Neutrophil (primary cell): ENCODE results near the gene USP7.
A peak's percentile ranks its signal among the peaks of the same experiment; 100 is the strongest.

Experiments used
- H3K27ac ChIP-seq: fragments of 200-600 bp; sonication (generic); 2 replicates; pipeline ENCODE4 v1.5.1; 2016; ENCODE audit warnings: mild to moderate bottlenecking, moderate library complexity
- H3K27me3 ChIP-seq: fragments of 200-600 bp; sonication (generic); 2 replicates; pipeline ENCODE4 v1.6.0; 2016; ENCODE audit warnings: mild to moderate bottlenecking
- H3K36me3 ChIP-seq: fragments of 200-600 bp; sonication (generic); 2 replicates; pipeline ENCODE4 v1.5.1; 2017
- H3K4me1 ChIP-seq, 2 experiments: fragments of 200-600 bp in 1 of 2; sonication (generic) in 1 of 2; 1 replicate in 1 of 2; 2 replicates in 1 of 2; pipeline versions ENCODE4 v1.5.1 to v1.6.1; 2013 to 2016; ENCODE audit warnings: low read depth in 1 of 2, low read length in 1 of 2, mild to moderate bottlenecking in 1 of 2, moderate library complexity in 1 of 2; ENCODE audit not compliant: control insufficient read depth in 1 of 2, insufficient read depth in 1 of 2
- H3K4me3 ChIP-seq, 2 experiments: fragments of 200-600 bp in 1 of 2; sonication (generic) in 1 of 2; 1 replicate in 1 of 2; 2 replicates in 1 of 2; pipeline ENCODE4 v1.5.1; 2013 to 2016; ENCODE audit warnings: low read depth in 1 of 2, low read length in 1 of 2, mild to moderate bottlenecking in 1 of 2, moderate library complexity in 1 of 2
- H3K9me3 ChIP-seq: fragments of 200-600 bp; sonication (generic); 2 replicates; pipeline ENCODE4 v1.5.1; 2016
- TF ChIP-seq, protein P1 (sequence below): fragments of 200-600 bp; sonication (generic); IDR thresholded peaks from 2 replicates; pipeline ENCODE4 v1.5.1; 2016; ENCODE audit warnings: antibody characterized with exemption

The USP7 gene

DNA sequence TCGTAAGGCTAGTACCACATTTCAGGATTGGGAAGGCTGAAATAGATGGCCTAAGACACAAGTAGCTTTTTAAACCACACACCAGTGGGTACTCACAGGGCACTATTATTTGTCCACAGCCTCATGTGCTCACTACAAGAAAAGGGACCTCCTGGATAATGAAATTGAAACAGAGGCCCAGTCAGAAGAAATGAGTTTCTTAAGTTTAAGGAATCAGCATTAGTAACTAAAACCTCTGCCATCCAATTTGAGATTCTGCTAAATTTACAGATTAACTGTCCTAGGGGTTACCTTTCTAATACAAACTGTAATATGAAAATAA lies 3.0 kb downstream of the USP7 start:
- H3K27me3 ChIP-seq = no peaks in the 10 kb centered on the region
- H3K4me3 ChIP-seq = peak overlapping the region; percentile 30 to 39
- no peaks in the 10 kb centered on the region for H3K9me3 ChIP-seq
- no peaks in the 10 kb centered on the region for H3K36me3 ChIP-seq
- peaks cover 72 to 75% of the 10 kb centered on the region in 2 experiments for H3K4me1 ChIP-seq
- TF ChIP-seq, protein P1, sequence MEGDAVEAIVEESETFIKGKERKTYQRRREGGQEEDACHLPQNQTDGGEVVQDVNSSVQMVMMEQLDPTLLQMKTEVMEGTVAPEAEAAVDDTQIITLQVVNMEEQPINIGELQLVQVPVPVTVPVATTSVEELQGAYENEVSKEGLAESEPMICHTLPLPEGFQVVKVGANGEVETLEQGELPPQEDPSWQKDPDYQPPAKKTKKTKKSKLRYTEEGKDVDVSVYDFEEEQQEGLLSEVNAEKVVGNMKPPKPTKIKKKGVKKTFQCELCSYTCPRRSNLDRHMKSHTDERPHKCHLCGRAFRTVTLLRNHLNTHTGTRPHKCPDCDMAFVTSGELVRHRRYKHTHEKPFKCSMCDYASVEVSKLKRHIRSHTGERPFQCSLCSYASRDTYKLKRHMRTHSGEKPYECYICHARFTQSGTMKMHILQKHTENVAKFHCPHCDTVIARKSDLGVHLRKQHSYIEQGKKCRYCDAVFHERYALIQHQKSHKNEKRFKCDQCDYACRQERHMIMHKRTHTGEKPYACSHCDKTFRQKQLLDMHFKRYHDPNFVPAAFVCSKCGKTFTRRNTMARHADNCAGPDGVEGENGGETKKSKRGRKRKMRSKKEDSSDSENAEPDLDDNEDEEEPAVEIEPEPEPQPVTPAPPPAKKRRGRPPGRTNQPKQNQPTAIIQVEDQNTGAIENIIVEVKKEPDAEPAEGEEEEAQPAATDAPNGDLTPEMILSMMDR = no peak
- peak overlapping the region; percentile 79 for H3K27ac ChIP-seq

DNA sequence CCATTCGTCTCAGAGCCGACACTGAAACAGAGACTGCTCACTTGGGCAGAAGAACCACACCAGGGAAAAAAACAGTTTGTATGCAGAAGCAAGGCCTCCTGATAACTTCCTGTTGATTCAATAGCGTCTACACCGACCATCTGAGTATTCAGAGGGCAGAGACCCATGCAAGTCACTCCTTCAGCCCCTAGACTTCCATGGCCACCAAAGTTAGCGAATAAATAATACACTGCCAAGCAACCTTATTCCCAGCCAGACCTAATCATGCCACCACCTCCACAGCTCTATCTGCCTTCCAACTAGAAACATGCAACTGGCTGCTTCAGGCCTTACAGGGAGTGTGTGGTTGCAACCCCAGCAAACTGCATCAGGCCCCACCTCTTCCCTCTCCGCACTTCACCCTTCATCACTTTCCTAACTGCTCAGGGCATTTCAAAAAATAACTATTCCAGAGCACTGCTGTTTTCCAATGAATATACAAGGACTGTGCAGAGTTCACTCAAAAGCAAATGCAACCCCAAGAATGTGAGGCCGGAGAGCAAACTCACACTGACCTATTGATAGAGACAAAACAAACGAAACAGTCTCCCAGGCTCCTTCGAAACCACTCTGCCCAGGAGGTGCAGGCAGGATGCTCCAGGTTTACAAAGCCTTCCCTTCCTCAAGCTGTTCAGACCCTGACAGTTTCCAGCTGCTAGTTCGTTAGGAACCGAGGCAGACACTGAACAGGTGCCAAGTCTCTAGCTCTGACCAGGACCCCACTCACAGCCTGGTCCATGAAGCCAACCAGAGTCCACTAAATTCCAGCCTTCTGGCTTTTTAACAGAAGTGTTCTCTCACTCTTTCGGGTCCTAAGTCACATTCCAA lies 3.6 kb downstream of the USP7 start:
- Histone ChIP-seq H3K27ac (peak overlapping the region; percentile 79), H3K9me3 (no peaks in the 10 kb centered on the region), H3K27me3 (no peaks in the 10 kb centered on the region), H3K36me3 (no peaks in the 10 kb centered on the region), H3K4me3 (peak overlapping the region; percentile 30 to 39), H3K4me1 (peaks cover 76 to 80% of the 10 kb centered on the region in 2 experiments)
- TF ChIP-seq, protein P1 = no peak

DNA sequence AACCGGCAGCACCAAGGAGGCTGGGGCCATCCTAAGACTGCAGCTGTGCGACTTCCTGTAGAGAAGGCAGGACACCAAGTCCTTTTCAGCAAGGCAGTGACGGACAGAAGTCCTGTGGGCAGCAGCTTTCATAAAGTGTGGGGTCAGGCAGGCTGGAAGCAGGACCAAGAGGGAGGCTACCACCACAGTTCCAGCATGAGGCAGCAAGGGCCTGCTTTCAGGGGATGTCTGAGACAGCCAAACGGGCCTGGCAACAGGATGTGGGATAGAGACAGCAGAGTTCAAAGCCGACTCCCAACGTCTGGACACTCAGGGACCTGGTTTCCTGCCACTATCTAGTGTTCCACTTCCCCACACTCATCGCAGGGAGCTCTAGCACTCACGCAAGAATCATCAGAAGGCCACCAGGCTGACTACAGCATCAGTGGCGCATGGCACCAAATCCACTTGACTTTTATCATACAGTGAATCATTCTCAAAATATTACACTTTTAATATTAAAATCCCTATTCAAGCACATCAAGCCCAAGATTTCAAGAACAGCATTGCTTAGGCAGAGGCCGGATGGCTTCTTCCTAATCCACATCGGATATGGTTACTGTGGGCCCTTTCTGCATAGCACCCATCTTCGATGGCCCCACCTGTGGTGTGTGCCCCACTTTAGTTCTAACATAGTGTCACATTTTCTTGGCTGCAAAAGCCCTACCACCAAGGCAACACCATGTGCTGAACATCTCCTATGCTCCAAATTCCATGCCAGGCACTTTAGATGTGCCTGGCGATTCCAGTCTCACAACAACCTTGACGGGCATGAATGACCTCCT lies 5.2 kb downstream of the USP7 start:
- H3K27me3 ChIP-seq = no peaks in the 10 kb centered on the region
- H3K9me3 ChIP-seq = no peaks in the 10 kb centered on the region
- TF ChIP-seq, protein P1 = no peak
- H3K36me3 ChIP-seq = no peaks in the 10 kb centered on the region
- H3K4me3 ChIP-seq = peak overlapping the region; percentile 10 to 11
- peaks cover 72 to 74% of the 10 kb centered on the region in 2 experiments for H3K4me1 ChIP-seq
- H3K27ac ChIP-seq = peak overlapping the region; percentile 79

DNA sequence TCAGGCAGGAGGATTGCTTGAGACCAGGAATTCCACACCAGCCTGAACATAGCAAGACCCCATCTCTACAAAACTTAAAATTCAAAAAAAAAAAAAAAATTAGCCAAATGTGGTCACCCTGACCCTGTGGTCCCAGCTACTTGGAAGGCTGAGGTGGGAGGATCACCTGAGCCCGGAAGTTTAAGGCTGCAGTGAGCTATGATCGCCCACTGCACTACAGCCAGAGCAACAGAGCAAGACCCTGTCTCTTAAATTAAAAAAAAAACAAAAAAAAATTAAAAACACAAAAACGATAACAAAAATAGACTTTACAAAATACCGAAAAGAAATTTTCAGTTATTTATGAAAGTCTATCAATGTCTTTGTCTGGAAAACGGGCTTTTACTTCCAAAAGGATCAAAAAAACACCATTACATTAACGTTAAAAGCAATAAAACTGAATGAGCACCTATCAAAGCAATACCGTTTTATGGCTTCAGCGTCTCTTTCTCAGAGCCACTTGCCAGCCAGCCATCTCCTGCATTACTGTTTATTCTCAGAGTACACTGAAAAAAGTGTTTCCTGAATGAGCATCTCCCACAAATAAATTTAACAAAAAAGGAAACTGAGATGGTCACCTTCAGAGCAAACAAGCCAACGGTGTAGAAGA lies 6.1 kb downstream of the USP7 start:
- TF ChIP-seq, protein P1 = no peak
- H3K27ac ChIP-seq = peak overlapping the region; percentile 79

DNA sequence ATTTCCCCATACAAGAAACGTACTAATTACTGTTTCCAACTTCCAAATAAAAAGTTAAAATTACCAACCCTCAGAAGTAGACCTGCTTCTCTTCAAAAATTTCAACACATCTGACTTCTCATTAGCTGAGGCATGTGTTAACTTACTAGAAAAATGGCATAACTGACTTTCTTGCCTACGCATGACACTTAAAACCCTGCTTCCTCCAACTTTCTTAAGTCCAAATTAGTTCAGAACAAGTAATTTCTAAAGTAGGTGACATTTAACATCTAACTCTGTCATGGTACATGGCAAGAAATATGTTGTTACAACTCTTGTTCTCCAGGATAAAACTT lies 6.7 kb downstream of the USP7 start:
- TF ChIP-seq, protein P1 = no peak

More for the DNA sequence above, 6.1 kb downstream of the USP7 start:
- Histone ChIP-seq H3K4me3 (peak overlapping the region; percentile 9 to 11), H3K9me3 (no peaks in the 10 kb centered on the region), H3K36me3 (no peaks in the 10 kb centered on the region), H3K4me1 (peaks cover 71 to 74% of the 10 kb centered on the region in 2 experiments), H3K27me3 (no peaks in the 10 kb centered on the region)

More for the DNA sequence above, 6.7 kb downstream of the USP7 start:
- no peaks in the 10 kb centered on the region for H3K9me3 ChIP-seq
- peaks cover 71 to 74% of the 10 kb centered on the region in 2 experiments for H3K4me1 ChIP-seq
- peak overlapping the region in 1 of 2 experiments; percentile 11 for H3K4me3 ChIP-seq
- no peaks in the 10 kb centered on the region for H3K27me3 ChIP-seq
- H3K36me3 ChIP-seq = no peaks in the 10 kb centered on the region
- H3K27ac ChIP-seq = peak overlapping the region; percentile 67
